ENCODE results near the gene IMP4. TPM values are rescaled to one million over a fixed set of nuclear protein-coding genes. Genes with fewer than 3 reads are reported as not detected.

The IMP4 gene
- polyA plus RNA-seq, 1 donor (not counting 4 experiments of a cell fraction or from before 2014, with no cell fraction given) = 75.8 TPM

DNA sequence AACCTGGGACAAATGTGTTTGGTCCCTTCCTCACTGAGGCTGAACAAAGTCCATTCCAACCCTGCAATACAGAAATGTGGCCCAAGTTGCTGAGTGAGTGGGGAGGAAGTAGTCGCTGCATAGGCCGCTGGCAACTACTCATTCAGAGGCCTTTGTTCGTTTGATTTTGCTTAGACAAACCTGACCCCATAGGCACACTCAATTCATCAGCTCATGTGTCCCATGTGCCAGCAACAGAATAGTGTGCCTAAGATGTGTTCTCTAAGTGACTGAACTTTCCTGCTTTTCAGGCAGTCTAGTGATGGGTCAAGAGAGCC lies 36.2 kb downstream of the IMP4 start:
- Histone ChIP-seq H3K4me3 (ENCODE audit: control insufficient read depth in 2 of 3, extremely low read depth in 1 of 3, insufficient read depth in 2 of 3, low read depth in 1 of 3, low read length in 3 of 3) (no peak overlapping the region), H4K20me1 (ENCODE audit: control insufficient read depth, extremely low read depth, insufficient read depth, low read length) (no peaks in the 10 kb centered on the region), H3K27ac (ENCODE audit: control insufficient read depth, insufficient read depth, low read length) (no peak overlapping the region), H3K4me2 (ENCODE audit: control insufficient read depth, extremely low read depth, insufficient read depth, low read depth, low read length) (no peak overlapping the region), H3K9me3 (ENCODE audit: control insufficient read depth, low read depth, low read length) (no peaks in the 10 kb centered on the region), H3K27me3 (ENCODE audit: control insufficient read depth, extremely low read depth, insufficient read depth, low read length) (no peaks in the 10 kb centered on the region), H3K9ac (ENCODE audit: control insufficient read depth, extremely low read depth, insufficient read depth, low read length) (no peak overlapping the region), H3K9me1 (ENCODE audit: control insufficient read depth, extremely low read depth, insufficient read depth, low read length) (no peaks in the 10 kb centered on the region), H3K79me2 (ENCODE audit: control insufficient read depth, insufficient read depth, low read length) (no peaks in the 10 kb centered on the region), H3K36me3 (ENCODE audit: control insufficient read depth in 2 of 2, extremely low read depth in 1 of 2, insufficient read depth in 2 of 2, low read length in 2 of 2) (no peaks in the 10 kb centered on the region), H2AFZ (ENCODE audit: control insufficient read depth, low read length) (no peak overlapping the region), H3K4me1 (ENCODE audit: control insufficient read depth, extremely low read depth, insufficient read depth, low read length) (no peaks in the 10 kb centered on the region)
- dilution Hi-C loops (cut with MboI; ENCODE audit: extremely low pct_ligation_motif_present, low sequenced_read_pairs) = no loop called here
- no peak for FAIRE-seq
- TF ChIP-seq EZH2 (IDR thresholded peaks at IDR 0.05; ENCODE audit: low read length) = no peak
- TF ChIP-seq, protein P1, sequence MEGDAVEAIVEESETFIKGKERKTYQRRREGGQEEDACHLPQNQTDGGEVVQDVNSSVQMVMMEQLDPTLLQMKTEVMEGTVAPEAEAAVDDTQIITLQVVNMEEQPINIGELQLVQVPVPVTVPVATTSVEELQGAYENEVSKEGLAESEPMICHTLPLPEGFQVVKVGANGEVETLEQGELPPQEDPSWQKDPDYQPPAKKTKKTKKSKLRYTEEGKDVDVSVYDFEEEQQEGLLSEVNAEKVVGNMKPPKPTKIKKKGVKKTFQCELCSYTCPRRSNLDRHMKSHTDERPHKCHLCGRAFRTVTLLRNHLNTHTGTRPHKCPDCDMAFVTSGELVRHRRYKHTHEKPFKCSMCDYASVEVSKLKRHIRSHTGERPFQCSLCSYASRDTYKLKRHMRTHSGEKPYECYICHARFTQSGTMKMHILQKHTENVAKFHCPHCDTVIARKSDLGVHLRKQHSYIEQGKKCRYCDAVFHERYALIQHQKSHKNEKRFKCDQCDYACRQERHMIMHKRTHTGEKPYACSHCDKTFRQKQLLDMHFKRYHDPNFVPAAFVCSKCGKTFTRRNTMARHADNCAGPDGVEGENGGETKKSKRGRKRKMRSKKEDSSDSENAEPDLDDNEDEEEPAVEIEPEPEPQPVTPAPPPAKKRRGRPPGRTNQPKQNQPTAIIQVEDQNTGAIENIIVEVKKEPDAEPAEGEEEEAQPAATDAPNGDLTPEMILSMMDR (optimal IDR thresholded peaks at IDR 0.05 in 1 of 3, IDR thresholded peaks at IDR 0.05 in 1 of 3, conservative IDR thresholded peaks at IDR 0.05 in 1 of 3; ENCODE audit: extremely low read depth in 1 of 3, insufficient read depth in 2 of 3, low read length in 3 of 3) = no peak
- no peak for DNase-seq (ENCODE audit: low read depth, low spot score)

DNA sequence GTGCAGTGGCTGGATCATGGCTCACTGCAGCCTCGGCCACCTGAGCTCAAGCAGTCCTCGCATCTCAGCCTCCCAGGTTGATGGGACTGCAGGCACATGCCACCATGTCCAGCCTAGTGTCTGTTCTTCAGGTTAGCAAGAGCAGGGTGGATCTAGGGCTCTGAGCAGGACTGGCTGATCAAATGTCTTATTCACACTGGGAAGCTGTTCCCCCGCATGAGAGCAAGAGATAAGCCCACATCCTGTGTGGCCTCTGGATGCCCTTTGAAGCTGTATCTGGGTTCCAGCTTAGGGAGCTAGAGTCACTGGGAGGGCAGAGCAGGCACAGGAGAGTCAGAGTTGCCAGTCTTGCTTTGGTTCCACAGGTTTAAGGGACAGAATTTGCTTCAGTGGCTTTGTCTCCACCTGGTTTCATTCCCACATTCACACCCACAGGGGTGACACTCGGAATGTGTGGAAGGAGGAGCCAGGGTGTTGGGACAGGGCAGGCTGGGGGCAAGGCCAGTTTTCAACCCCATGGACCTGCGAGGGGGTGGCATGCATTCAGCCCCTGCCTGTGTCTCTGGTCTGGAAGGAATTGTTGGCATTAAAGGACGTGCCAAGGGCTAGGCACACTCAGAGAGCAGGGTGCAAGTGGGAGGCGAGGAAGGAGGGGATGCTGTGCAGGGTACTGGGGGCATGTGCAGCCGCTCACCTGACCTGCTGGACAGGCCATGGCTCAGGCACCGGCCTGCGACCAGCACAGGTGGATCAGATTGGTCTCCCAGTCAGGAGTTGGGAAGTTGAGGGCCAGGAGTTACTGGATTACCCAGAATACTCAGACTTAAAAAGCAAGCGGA lies 37.6 kb downstream of the IMP4 start:
- Histone ChIP-seq H3K9me3 (ENCODE audit: control insufficient read depth, low read depth, low read length) (no peaks in the 10 kb centered on the region), H3K4me3 (ENCODE audit: control insufficient read depth in 2 of 3, extremely low read depth in 1 of 3, insufficient read depth in 2 of 3, low read depth in 1 of 3, low read length in 3 of 3) (no peak overlapping the region), H3K4me2 (ENCODE audit: control insufficient read depth, extremely low read depth, insufficient read depth, low read depth, low read length) (no peak overlapping the region), H3K27me3 (ENCODE audit: control insufficient read depth, extremely low read depth, insufficient read depth, low read length) (no peaks in the 10 kb centered on the region), H3K36me3 (ENCODE audit: control insufficient read depth in 2 of 2, extremely low read depth in 1 of 2, insufficient read depth in 2 of 2, low read length in 2 of 2) (no peaks in the 10 kb centered on the region), H3K4me1 (ENCODE audit: control insufficient read depth, extremely low read depth, insufficient read depth, low read length) (no peaks in the 10 kb centered on the region), H4K20me1 (ENCODE audit: control insufficient read depth, extremely low read depth, insufficient read depth, low read length) (no peaks in the 10 kb centered on the region), H3K79me2 (ENCODE audit: control insufficient read depth, insufficient read depth, low read length) (no peaks in the 10 kb centered on the region), H2AFZ (ENCODE audit: control insufficient read depth, low read length) (no peak overlapping the region), H3K9me1 (ENCODE audit: control insufficient read depth, extremely low read depth, insufficient read depth, low read length) (no peaks in the 10 kb centered on the region), H3K9ac (ENCODE audit: control insufficient read depth, extremely low read depth, insufficient read depth, low read length) (no peak overlapping the region), H3K27ac (ENCODE audit: control insufficient read depth, insufficient read depth, low read length) (no peak overlapping the region)
- DNase-seq (ENCODE audit: low read depth, low spot score) (no peak), FAIRE-seq (no peak)
- dilution Hi-C loops (cut with MboI; ENCODE audit: extremely low pct_ligation_motif_present, low sequenced_read_pairs) = no loop called here
- no peak for TF ChIP-seq EZH2 (IDR thresholded peaks at IDR 0.05; ENCODE audit: low read length)
- TF ChIP-seq, protein P1 (optimal IDR thresholded peaks at IDR 0.05 in 1 of 3, IDR thresholded peaks at IDR 0.05 in 1 of 3, conservative IDR thresholded peaks at IDR 0.05 in 1 of 3; ENCODE audit: extremely low read depth in 1 of 3, insufficient read depth in 2 of 3, low read length in 3 of 3) = no peak

Data from keratinocyte (primary cell).